HCT116 (cell line): ENCODE measurements around the gene CUEDC1. TPM values are rescaled to one million over a fixed set of nuclear protein-coding genes. Genes with fewer than 3 reads are reported as not detected.

ENCODE experiments used
- ATAC-seq: fragments of 200-7000 bp; cut with Tn5 transposase; 2 replicates; pipeline ENCODE4 v1.9.1; 2020; ENCODE audit warnings: mild to moderate bottlenecking, moderate library complexity
- BruUV-seq: library from RNA; stranded (reverse); fragments of 400-500 nt; replicated peaks from 2 replicates; lab custom pipeline; 2021; lab: Mats Ljungman, UMichigan
- CTCF ChIA-PET: fragments of 300-600 bp; sonication (Branson Sonifier 250); formaldehyde crosslinking; loops from one replicate; lab custom pipeline; 2021; ENCODE audit warnings: antibody characterized with exemption; lab: Charles Lee
- POLR2A ChIA-PET: fragments of 300-600, 350-600 bp; sonication (Branson Sonifier 250); formaldehyde crosslinking; loops from one replicate; lab custom pipeline; 2021; ENCODE audit warnings: antibody characterized with exemption; lab: Charles Lee
- RAD21 ChIA-PET, 2 experiments: fragments of 300-600 bp; sonication (Branson Sonifier 250); formaldehyde crosslinking; loops; one replicate each; lab custom pipeline; 2023; ENCODE audit warnings: low total read pairs in 2 of 2; ENCODE audit not compliant: uncharacterized antibody in 2 of 2, unreplicated experiment in 2 of 2, low non-redundant PET in 1 of 2; lab: Charles Lee
- DNase-seq: peaks from one replicate; pipeline ENCODE4 v3.0.0-alpha.2; 2010; ENCODE audit warnings: low read depth, low spot score
- H2AFZ ChIP-seq: fragments of 200-600 bp; shearing (Covaris generic), sonication (generic); 2 replicates; pipeline ENCODE4 v1.6.1; 2017; ENCODE audit warnings: low read depth, mixed run types, mixed read lengths, antibody characterized with exemption, low read length; ENCODE audit not compliant: poor library complexity, severe bottlenecking
- H3K27ac ChIP-seq: 2 replicates; pipeline ENCODE4 v1.5.1; 2012; ENCODE audit warnings: low read depth, low read length
- H3K27me3 ChIP-seq: fragments of 200-600 bp; sonication (generic); 2 replicates; pipeline ENCODE4 v1.6.1; 2016; ENCODE audit warnings: mixed run types, low read length, mixed read lengths; ENCODE audit not compliant: insufficient read depth
- H3K36me3 ChIP-seq, 2 experiments: fragments of 200-500 bp in 1 of 2; fragments of 200-600 bp in 1 of 2; sonication (Bioruptor generic) in 1 of 2; sonication (generic) in 1 of 2; 2 replicates each; pipeline versions ENCODE4 v1.5.1 to v1.6.1; 2014 to 2016; ENCODE audit warnings: low read length in 2 of 2, inconsistent platforms in 1 of 2, mixed read lengths in 1 of 2, mixed run types in 1 of 2; ENCODE audit not compliant: insufficient read depth in 2 of 2, control insufficient read depth in 1 of 2
- H3K4me1 ChIP-seq, 2 experiments: fragments of 200-600 bp in 1 of 2; sonication (generic) in 1 of 2; 2 replicates each; pipeline versions ENCODE4 v1.5.1 to v1.6.1; 2012 to 2017; ENCODE audit warnings: low read length in 2 of 2, inconsistent platforms in 1 of 2, mild to moderate bottlenecking in 1 of 2, mixed read lengths in 1 of 2, mixed run types in 1 of 2, moderate library complexity in 1 of 2; ENCODE audit not compliant: insufficient read depth in 2 of 2, control insufficient read depth in 1 of 2
- H3K4me2 ChIP-seq: fragments of 200-600 bp; sonication (generic); 2 replicates; pipeline ENCODE4 v1.6.1; 2017; ENCODE audit warnings: mixed run types, low read length, mixed read lengths
- H3K4me3 ChIP-seq, 2 experiments: fragments of 200-600 bp in 1 of 2; sonication (generic) in 1 of 2; replicated peaks in 1 of 2; 2 replicates each; pipeline ENCODE4 v1.5.1; 2011 to 2016; ENCODE audit warnings: low read length in 2 of 2, control low read depth in 1 of 2, low read depth in 1 of 2, mild to moderate bottlenecking in 1 of 2, mixed read lengths in 1 of 2, mixed run types in 1 of 2
- H3K79me2 ChIP-seq: fragments of 200-600 bp; sonication (generic); 2 replicates; pipeline ENCODE4 v1.6.1; 2017; ENCODE audit warnings: mild to moderate bottlenecking, mixed run types, low read length, moderate library complexity, mixed read lengths; ENCODE audit not compliant: insufficient read depth
- H3K9ac ChIP-seq: fragments of 200-600 bp; sonication (generic); 2 replicates; pipeline ENCODE4 v1.6.1; 2016; ENCODE audit warnings: low read length, mixed read lengths
- H3K9me2 ChIP-seq: fragments of 200-600 bp; sonication (generic), shearing (Covaris generic); 2 replicates; pipeline ENCODE4 v1.6.1; 2017; ENCODE audit warnings: mixed run types, mild to moderate bottlenecking, moderate library complexity; ENCODE audit not compliant: insufficient read depth
- H3K9me3 ChIP-seq, 2 experiments: fragments of 200-500 bp in 1 of 2; fragments of 200-600 bp in 1 of 2; sonication (Bioruptor generic) in 1 of 2; sonication (generic) in 1 of 2; 2 replicates each; pipeline ENCODE4 v1.6.1; 2014 to 2017; ENCODE audit warnings: low read length in 2 of 2, mixed read lengths in 2 of 2, inconsistent platforms in 1 of 2, low read depth in 1 of 2, mild to moderate bottlenecking in 1 of 2, mixed run types in 1 of 2, moderate library complexity in 1 of 2; ENCODE audit not compliant: control insufficient read depth in 1 of 2, insufficient read depth in 1 of 2
- H4K20me1 ChIP-seq: fragments of 200-600 bp; sonication (generic), shearing (Covaris generic); 2 replicates; pipeline ENCODE4 v1.6.1; 2017; ENCODE audit warnings: mixed run types, mild to moderate bottlenecking, moderate library complexity; ENCODE audit not compliant: insufficient read depth
- EGR1 ChIP-seq: IDR thresholded peaks from 2 replicates; pipeline ENCODE4 v1.6.1; 2012; ENCODE audit warnings: low read depth
- EZH2 ChIP-seq: fragments of 200-600 bp; sonication (generic); IDR thresholded peaks from 2 replicates; pipeline ENCODE4 v1.6.1; 2017; ENCODE audit warnings: antibody characterized with exemption, mixed run types
- JUND ChIP-seq: IDR thresholded peaks from 2 replicates; pipeline ENCODE4 v1.6.1; 2012
- SRF ChIP-seq: IDR thresholded peaks from 2 replicates; pipeline ENCODE4 v1.6.1; 2012; ENCODE audit warnings: low read depth
- intact Hi-C: fragments of 100-400 bp; cut with micrococcal nuclease; formaldehyde crosslinking; loops from 2 replicates; pipeline ENCODE4 v1.10.0; 2022
- total RNA-seq: library from RNA; stranded (reverse); gene quantifications from one replicate; pipeline ENCODE4 v1.2.1, GENCODE V29; 2021; ENCODE audit not compliant: unreplicated experiment

CUEDC1 gene
- total RNA-seq, 1 experiment from 2014 or later: 60.2 TPM

DNA sequence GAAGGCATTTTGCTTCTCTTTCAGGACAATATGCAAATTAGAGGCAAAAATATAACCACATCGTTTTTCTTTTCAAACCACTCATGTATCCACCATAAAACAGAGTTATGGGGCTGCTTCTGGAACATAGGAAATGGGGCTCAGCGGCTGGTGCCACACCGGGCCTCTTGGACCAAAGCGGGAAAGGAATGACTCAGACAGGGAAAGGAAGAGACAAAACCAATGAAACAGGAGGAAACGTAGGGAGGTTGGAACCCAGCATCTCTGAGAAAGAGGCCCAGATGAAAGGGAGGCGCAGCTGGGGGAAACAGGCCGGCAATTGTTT, 28.5 kb downstream of the CUEDC1 start:
- no peaks in the 10 kb centered on the region; a peak in 1 of 4 replicates for H3K36me3 ChIP-seq
- DNase-seq: no peak
- peak overlapping the region; percentile 47 for H3K27ac ChIP-seq
- ChIA-PET RAD21 (interaction anchor here in 1 of 2 experiments (0.6 to 1.1 kb wide), 2 partner anchors 8 to 24 kb away, joined by 3 read pairs; no protein-coding TSS in a partner anchor), CTCF (interaction anchor here (1.2 kb wide), 2 partner anchors 28 to 186 kb away, joined by 3 to 5 read pairs; no protein-coding TSS in a partner anchor), POLR2A (interaction anchor here (1.1 to 1.3 kb wide), 3 partner anchors 22 to 66 kb away, joined by 3 to 4 read pairs (median 3); no protein-coding TSS in a partner anchor)
- no peaks in the 10 kb centered on the region for H3K9me2 ChIP-seq
- no peaks in the 10 kb centered on the region for H4K20me1 ChIP-seq
- no peak overlapping the region for H3K4me3 ChIP-seq
- peaks cover 90% of the 10 kb centered on the region for H3K79me2 ChIP-seq
- H3K4me2 ChIP-seq: peak overlapping the region; percentile 40
- intact Hi-C loops: no loop called here
- TF ChIP-seq EZH2 (no peak), EGR1 (no peak), JUND (peak; percentile 12; the same call in 1 of the 2 replicates)
- no TSS peak for BruUV-seq
- peaks cover 37 to 74% of the 10 kb centered on the region in 2 experiments for H3K4me1 ChIP-seq
- no peak overlapping the region for H2AFZ ChIP-seq
- H3K27me3 ChIP-seq: no peaks in the 10 kb centered on the region
- ATAC-seq: no peak; the same call in 1 of the 2 replicates
- no peak overlapping the region for H3K9ac ChIP-seq
- no peaks in the 10 kb centered on the region for H3K9me3 ChIP-seq

GRCh38 chr17:57925361-57925990, 29.7 kb downstream of the CUEDC1 start:
- H3K4me1 ChIP-seq: peaks cover 25 to 68% of the 10 kb centered on the region in 2 experiments
- ChIA-PET RAD21 (no interaction called here), CTCF (interaction anchor here (1.3 kb wide), 1 partner anchor 74 kb away, joined by 3 read pairs; no protein-coding TSS in a partner anchor), POLR2A (interaction anchor here (0.9 kb wide), 1 partner anchor 22 kb away, joined by 3 read pairs; no protein-coding TSS in a partner anchor)
- no peak overlapping the region for H2AFZ ChIP-seq
- BruUV-seq: no TSS peak
- H3K9me2 ChIP-seq: no peaks in the 10 kb centered on the region
- TF ChIP-seq SRF: no peak
- peaks cover 79% of the 10 kb centered on the region for H3K79me2 ChIP-seq
- H3K4me2 ChIP-seq: no peak overlapping the region
- H3K9me3 ChIP-seq: no peaks in the 10 kb centered on the region
- H3K4me3 ChIP-seq: no peak overlapping the region
- H3K9ac ChIP-seq: no peak overlapping the region
- no peaks in the 10 kb centered on the region for H4K20me1 ChIP-seq
- ATAC-seq: no peak
- intact Hi-C loops: no loop called here
- no peak overlapping the region for H3K27ac ChIP-seq
- no peaks in the 10 kb centered on the region; a peak in 1 of 4 replicates for H3K36me3 ChIP-seq
- DNase-seq: no peak
- no peaks in the 10 kb centered on the region for H3K27me3 ChIP-seq
